HG03097 (cell line): Measurements from ENCODE around the gene PTGES3.

Experiments
- ATAC-seq: cut with Tn5 transposase; IDR thresholded peaks from one replicate; pipeline ENCODE4 v1.9.1; 2021; ENCODE audit not compliant: unreplicated experiment, low FRiP score

The PTGES3 gene

GRCh38 chr12:56631790-56632700 lies 56.0 kb downstream of the PTGES3 start:
- ATAC-seq: no peak

GRCh38 chr12:56630180-56630632 lies 57.9 kb downstream of the PTGES3 start, which contains the start of gene BAZ2A:
TSS of gene BAZ2A (minus strand) at chr12:56630326. CDS start at chr12:56617530, 12,796 bp downstream.
- ATAC-seq: peak; percentile 49

- no peak for ATAC-seq
Observed at GRCh38 chr12:56629459-56630179, 58.5 kb downstream of the PTGES3 start.

GRCh38 chr12:56628671-56629458 lies 59.2 kb downstream of the PTGES3 start:
- ATAC-seq: peak; percentile 28

- no peak for ATAC-seq
Observed at GRCh38 chr12:56626701-56627100, 61.4 kb downstream of the PTGES3 start.

GRCh38 chr12:56622535-56622934 lies 65.5 kb downstream of the PTGES3 start:
- ATAC-seq: no peak

GRCh38 chr12:56616925-56617324 lies 71.2 kb downstream of the PTGES3 start:
- no peak for ATAC-seq

GRCh38 chr12:56616244-56616643 lies 71.8 kb downstream of the PTGES3 start:
- ATAC-seq: no peak

GRCh38 chr12:56614627-56615026 lies 73.5 kb downstream of the PTGES3 start:
- ATAC-seq: no peak
